Hepatocyte (in vitro differentiated cells): ENCODE data around the gene ACTL7A.

Experiments
- EZH2 ChIP-seq: fragments of 200-600 bp; sonication (generic); IDR thresholded peaks from 2 replicates; pipeline ENCODE4 v1.6.1; 2016; ENCODE audit warnings: antibody characterized with exemption, mild to moderate bottlenecking, borderline replicate concordance
- EZH2phosphoT487 ChIP-seq: fragments of 200-600 bp; sonication (generic); IDR thresholded peaks from one replicate; pipeline ENCODE4 v1.6.1; 2018; ENCODE audit warnings: antibody characterized with exemption, mild to moderate bottlenecking, low read depth, moderate library complexity; ENCODE audit not compliant: unreplicated experiment, severe bottlenecking
- TF ChIP-seq, protein P1 (sequence below): fragments of 200-600 bp; sonication (generic); IDR thresholded peaks from 2 replicates; pipeline ENCODE4 v1.5.1; 2016; ENCODE audit warnings: antibody characterized with exemption, mild to moderate bottlenecking; ENCODE audit not compliant: poor library complexity

DNA sequence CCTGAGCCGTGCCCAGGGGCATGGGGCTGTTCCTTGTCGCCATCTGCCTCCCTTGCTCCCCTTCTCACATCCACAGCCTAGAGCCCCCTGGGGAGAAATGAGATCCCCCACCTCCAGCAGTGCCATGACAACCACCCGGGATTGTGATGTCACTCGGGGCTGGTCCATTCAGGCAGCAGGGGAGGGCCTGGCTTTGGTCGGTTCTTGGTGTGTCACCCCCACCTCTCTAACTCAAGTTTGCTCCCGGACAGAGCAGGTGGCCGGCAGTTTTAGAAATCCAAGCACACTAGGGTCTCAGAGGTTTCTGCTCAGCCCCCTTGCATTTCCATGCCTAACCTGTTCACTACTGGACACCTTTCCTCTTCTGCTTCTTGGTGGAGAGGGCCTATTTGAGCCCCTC, 6.2 kb upstream of the ACTL7A start, which contains the start of gene ACTL7B:
- TF ChIP-seq EZH2phosphoT487, result no peak
- TF ChIP-seq, protein P1, sequence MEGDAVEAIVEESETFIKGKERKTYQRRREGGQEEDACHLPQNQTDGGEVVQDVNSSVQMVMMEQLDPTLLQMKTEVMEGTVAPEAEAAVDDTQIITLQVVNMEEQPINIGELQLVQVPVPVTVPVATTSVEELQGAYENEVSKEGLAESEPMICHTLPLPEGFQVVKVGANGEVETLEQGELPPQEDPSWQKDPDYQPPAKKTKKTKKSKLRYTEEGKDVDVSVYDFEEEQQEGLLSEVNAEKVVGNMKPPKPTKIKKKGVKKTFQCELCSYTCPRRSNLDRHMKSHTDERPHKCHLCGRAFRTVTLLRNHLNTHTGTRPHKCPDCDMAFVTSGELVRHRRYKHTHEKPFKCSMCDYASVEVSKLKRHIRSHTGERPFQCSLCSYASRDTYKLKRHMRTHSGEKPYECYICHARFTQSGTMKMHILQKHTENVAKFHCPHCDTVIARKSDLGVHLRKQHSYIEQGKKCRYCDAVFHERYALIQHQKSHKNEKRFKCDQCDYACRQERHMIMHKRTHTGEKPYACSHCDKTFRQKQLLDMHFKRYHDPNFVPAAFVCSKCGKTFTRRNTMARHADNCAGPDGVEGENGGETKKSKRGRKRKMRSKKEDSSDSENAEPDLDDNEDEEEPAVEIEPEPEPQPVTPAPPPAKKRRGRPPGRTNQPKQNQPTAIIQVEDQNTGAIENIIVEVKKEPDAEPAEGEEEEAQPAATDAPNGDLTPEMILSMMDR, result no peak
- no peak for TF ChIP-seq EZH2
